HG03469 (cell line): ENCODE measurements around the gene ME2.
A peak's percentile ranks its signal among the peaks of the same experiment; 100 is the strongest.
"Not testable (repeated sequence)": the region's sequence is repeated elsewhere in the genome, so short reads cannot be mapped to it uniquely, and the experiment has no call there.

Experiments
- ATAC-seq: cut with Tn5 transposase; IDR thresholded peaks from one replicate; pipeline ENCODE4 v1.9.1; 2021; ENCODE audit warnings: mild to moderate bottlenecking, moderate library complexity, moderate number of reproducible peaks; ENCODE audit not compliant: unreplicated experiment

Gene ME2

GRCh38 chr18:50911006-50911405 is 32.1 kb downstream of the ME2 start:
- no peak for ATAC-seq

GRCh38 chr18:50917021-50917420 is 38.1 kb downstream of the ME2 start:
- ATAC-seq = no peak

- no peak for ATAC-seq
Observed at GRCh38 chr18:50918153-50918552, 39.2 kb downstream of the ME2 start.

DNA sequence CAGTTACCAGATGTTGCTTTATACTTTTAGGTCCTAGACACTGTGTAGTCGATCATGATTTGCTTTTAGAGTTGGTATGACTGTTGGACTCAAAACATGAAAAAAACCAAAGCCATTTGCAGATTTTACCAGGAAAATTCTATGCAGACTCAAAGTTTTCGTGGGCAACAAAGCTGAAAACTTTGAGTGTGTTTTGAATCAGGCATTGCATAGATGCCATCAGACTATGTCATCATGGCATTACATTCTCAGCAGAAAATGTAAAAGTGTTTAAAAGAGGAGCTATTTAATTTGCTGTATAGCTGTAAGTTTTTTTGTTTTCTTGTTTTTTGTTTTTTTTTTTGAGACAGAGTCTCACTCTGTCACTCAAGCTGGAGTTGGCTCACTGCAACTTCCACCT is 45.5 kb downstream of the ME2 start:
- no peak for ATAC-seq

DNA sequence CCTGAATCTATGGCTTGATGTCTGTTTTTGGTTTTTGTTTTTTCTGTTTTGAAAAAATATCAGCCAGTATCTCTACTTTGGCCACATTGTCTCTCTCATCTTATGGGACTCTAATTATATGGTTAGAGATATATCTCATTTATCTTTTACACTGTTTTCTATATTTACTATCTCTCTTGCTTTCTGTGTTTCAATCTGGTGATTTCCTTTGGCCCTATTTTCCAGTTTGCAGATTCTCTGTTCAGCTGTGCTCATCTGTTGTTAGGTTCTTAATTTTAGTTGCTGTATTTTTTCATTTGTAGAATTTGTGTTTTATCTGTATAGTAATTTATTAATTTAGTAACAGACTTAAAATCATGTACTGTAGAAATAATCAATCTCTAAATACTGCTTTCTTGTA is 47.6 kb downstream of the ME2 start:
- no peak for ATAC-seq

GRCh38 chr18:50928551-50928950 is 49.6 kb downstream of the ME2 start:
- ATAC-seq = no peak

GRCh38 chr18:50933684-50934083 is 54.8 kb downstream of the ME2 start:
- ATAC-seq = no peak

GRCh38 chr18:50934545-50935211 is 55.8 kb downstream of the ME2 start:
- ATAC-seq = no peak

DNA sequence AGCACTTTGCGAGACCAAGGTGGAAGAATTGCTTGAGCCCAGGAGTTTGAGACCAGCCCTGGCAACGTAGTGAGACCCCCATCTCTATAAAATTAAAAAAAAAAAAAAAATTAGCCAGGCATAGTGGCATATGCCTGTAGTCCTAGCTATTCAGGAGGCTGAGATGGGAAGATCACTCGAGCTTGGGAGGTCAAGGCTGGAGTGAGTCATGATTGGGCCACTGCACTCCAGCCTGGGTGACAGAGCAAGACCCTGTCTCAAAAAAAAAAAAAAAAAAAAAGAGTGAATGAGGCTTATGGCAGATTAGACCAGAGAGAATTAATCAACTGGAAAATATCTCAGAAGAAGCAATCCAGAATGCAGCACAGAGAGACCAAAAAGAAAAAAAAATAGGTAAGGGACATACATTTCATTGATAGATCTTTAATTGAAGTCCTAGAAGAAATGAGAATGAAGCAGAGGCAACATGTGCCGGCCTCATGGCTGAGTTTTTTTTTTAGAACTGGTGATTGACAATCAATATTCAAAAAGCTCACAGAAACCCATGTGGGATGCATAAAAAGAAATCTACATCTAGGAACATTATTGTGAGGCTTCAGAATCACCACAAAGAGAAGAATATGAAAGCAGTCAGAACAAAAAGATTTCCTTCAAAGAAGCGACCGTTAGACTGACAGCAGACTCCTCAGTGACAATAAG is 56.7 kb downstream of the ME2 start:
- no peak for ATAC-seq

GRCh38 chr18:50937183-50937582 is 58.3 kb downstream of the ME2 start:
- ATAC-seq = no peak

GRCh38 chr18:50938912-50939311 is 60.0 kb downstream of the ME2 start:
- ATAC-seq = no peak

DNA sequence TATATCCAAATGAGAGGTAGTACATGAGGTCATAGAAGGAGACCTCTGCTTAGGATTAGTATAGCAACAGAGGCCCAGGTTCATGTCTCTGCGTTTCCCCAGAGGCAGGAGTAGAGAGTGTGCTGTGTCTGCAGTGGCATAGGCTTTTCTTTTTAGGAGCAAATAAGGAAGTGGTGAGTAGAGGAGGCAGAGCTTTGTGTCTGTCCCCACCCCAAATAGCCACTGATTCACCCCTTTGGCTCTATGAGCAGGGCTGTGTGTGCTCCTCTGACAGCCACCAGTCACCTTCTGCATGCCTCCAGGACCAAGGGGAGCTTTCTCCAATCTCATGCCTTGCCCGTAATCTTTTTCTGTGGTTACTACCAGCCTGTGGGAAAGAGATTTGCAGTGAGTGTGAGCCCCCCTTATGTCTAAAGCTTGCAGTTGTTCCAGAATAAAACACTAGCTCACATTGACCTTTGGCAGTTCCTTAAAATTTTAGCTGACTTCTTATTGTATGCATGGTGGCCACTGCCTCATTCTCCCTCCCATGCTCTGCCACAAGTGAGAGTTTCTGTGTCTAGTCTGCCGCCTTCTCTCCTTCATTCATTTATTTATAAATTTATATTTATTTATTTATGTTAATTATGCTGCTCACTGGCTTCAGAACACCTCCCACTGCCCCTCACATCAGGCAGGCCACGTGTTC is 65.5 kb downstream of the ME2 start:
- no peak for ATAC-seq

DNA sequence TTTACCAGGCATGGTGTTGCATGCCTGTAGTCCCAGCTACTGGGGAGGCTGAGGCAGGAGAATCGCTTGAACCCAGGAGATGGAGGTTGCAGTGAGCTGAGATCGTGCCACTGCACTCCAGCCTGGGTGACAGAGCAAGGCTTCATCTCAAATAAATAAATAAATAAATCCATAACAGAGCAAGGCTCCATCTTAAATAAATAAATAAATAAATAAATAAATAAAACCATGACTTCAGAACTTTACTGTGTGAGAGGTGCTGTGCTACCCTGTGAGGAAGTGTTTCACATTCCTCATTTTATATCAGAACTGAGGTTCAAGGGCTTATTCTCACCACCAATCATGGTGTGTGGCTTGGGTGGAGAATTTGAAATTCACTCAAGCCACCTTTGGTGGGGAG is 67.0 kb downstream of the ME2 start:
- not testable (repeated sequence) for ATAC-seq

- ATAC-seq = no peak
Observed at GRCh38 chr18:50947899-50948298, 69.0 kb downstream of the ME2 start.

GRCh38 chr18:50949185-50949584 is 70.3 kb downstream of the ME2 start:
- ATAC-seq = no peak

DNA sequence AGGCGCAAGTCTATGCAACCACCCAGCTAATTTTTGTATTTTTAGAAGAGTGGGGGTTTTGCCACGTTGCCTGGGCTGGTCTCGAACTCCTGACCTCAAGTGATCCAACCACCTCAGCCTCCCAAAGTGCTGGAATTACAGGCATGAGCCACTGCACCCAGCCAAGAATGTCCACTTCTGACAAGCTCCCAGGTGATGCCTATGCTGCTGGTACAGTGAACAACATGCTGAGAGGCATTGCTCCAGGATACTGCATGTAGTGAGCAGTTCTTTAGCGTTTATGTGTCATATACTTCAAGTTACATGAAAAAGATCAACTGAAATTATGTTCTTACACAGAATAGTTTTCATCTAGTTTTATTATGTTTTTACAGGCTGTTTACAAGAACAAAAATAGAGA is 71.7 kb downstream of the ME2 start:
- no peak for ATAC-seq

DNA sequence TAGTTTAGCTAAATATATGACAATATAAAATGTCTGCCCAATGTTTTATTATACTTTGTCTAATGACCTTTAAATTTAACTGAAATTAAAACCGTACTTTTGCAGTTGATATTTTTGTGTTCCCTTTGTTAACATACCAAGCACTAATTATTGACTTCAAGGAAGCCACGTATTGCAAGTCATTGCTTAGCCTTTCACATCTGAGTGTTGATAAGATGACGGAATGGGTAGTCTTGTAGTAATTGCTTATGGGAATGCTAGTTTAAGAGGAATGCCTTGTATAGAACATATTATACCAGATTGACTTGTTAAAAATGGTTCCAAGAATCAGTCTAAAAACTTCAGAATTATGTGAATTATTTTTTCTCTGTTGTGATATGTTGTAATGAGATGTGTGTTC is 74.9 kb downstream of the ME2 start:
- ATAC-seq = no peak

GRCh38 chr18:50955253-50955652 is 76.3 kb downstream of the ME2 start:
- no peak for ATAC-seq

- no peak for ATAC-seq
Observed at GRCh38 chr18:50956116-50956515, 77.2 kb downstream of the ME2 start.

GRCh38 chr18:50961974-50962373 is 83.1 kb downstream of the ME2 start:
- ATAC-seq = no peak

- peak; percentile 89 for ATAC-seq
Observed at GRCh38 chr18:50967714-50968661, 89.1 kb downstream of the ME2 start, which contains the start of gene ELAC1. Gene ELAC1 (plus strand): TSS chr18:50968040. CDS start chr18:50974405, 6,365 bp downstream.
